HUES48 (cell line): ENCODE measurements around the gene AGPAT2.

ENCODE experiments used
- H3K27ac ChIP-seq: one replicate; pipeline ENCODE4 v1.7.0; 2013; ENCODE audit warnings: low read depth, low read length, inconsistent platforms
- H3K27me3 ChIP-seq: 2 replicates; pipeline ENCODE4 v1.6.1; 2013; ENCODE audit warnings: mild to moderate bottlenecking, low read length; ENCODE audit not compliant: control insufficient read depth, insufficient read depth
- H3K36me3 ChIP-seq: 2 replicates; pipeline ENCODE4 v1.6.1; 2013; ENCODE audit warnings: low read length; ENCODE audit not compliant: control insufficient read depth, insufficient read depth
- H3K4me1 ChIP-seq: 2 replicates; pipeline ENCODE4 v1.6.1; 2013; ENCODE audit warnings: mild to moderate bottlenecking, low read length; ENCODE audit not compliant: control insufficient read depth, insufficient read depth
- H3K4me3 ChIP-seq: 2 replicates; pipeline ENCODE4 v1.5.1; 2013; ENCODE audit warnings: mild to moderate bottlenecking, low read depth, low read length
- H3K9ac ChIP-seq: 2 replicates; pipeline ENCODE4 v1.6.1; 2013; ENCODE audit warnings: mild to moderate bottlenecking, low read depth, low read length, moderate library complexity
- H3K9me3 ChIP-seq: 2 replicates; pipeline ENCODE4 v1.6.1; 2013; ENCODE audit warnings: low read length; ENCODE audit not compliant: control insufficient read depth, insufficient read depth

Gene AGPAT2

DNA sequence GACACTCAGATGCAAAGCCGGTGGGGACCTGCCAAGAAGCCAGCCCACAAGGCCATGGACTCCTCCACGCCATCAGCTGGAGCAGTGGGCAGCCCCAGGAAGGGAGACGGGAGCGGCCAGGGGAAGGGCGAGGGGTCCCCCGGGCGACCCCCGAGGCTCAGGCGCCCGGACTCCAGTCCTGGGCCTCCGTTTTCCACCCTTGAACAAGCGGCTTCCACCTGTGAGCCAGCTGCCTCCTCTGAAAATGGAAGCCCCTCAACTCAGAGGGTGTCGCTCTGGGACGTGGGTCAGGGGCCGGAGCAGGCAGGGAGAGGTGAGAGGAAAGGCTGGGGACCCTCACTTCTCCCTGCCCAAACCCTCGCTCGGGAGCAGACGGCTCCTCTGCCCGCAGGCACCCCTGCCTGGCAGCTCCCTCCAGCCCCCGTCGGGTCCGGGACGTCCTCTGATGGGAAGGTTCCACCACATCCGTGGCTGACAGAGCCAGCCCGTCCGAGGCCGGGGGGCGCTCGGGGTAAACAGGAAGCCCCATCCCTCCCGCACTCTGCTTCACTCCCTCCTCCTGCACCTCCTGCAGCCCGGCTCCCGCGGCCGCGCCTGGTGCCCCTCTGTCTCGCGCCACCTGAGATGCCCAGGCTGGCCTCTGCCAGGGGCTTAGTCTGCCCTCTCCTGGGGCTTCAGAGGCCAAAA is 28.3 kb downstream of the AGPAT2 start:
- Histone ChIP-seq H3K4me1 (no peaks in the 10 kb centered on the region), H3K9me3 (no peaks in the 10 kb centered on the region), H3K4me3 (no peak overlapping the region), H3K9ac (no peak overlapping the region), H3K27me3 (no peaks in the 10 kb centered on the region), H3K27ac (no peak overlapping the region), H3K36me3 (no peaks in the 10 kb centered on the region)

DNA sequence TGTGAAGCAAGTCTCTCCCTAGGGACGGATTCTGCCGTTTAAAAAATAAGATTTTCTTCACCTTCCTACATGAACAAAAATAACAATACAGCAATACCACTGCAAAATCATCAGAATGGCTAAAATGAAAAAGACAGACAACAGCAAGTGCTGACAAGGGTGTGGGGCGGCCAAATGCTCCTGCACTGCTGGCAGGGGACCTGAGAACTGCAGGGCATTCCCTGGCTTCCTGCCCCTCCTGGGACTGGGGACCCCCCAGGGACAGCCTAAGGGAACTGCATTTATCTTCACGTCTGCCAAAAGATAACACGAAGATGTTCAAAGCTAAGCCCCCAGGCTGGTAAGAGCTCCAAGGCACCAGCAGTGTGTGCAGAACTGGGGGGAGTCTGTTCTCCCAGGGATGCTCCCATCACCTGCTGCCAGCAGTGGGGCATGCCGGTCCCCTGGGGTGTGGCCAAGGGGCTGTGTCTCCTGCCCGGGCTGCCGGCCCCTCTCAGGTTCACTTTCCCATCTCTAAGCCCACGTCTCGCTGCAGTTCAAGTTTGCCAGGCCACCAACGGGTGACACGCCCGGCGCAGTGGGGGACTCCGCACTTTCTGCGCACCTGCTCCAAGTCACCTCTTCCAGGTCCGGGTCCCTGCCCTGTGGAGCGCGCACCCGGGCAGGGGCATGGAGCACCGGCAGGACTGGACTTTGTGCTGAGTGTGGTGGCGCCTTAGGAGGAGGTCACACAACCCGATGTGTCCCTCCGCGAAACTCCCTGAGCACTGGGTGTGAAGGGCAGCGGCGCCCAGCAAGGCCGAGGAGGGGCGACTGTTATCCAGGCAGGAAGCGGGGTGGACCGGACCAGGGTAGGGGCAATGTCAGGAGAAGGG is 29.0 kb downstream of the AGPAT2 start:
- H3K27me3 ChIP-seq: no peaks in the 10 kb centered on the region
- H3K9me3 ChIP-seq: no peaks in the 10 kb centered on the region
- H3K4me3 ChIP-seq: no peak overlapping the region
- H3K9ac ChIP-seq: no peak overlapping the region
- H3K27ac ChIP-seq: no peak overlapping the region
- no peaks in the 10 kb centered on the region for H3K4me1 ChIP-seq
- no peaks in the 10 kb centered on the region for H3K36me3 ChIP-seq

DNA sequence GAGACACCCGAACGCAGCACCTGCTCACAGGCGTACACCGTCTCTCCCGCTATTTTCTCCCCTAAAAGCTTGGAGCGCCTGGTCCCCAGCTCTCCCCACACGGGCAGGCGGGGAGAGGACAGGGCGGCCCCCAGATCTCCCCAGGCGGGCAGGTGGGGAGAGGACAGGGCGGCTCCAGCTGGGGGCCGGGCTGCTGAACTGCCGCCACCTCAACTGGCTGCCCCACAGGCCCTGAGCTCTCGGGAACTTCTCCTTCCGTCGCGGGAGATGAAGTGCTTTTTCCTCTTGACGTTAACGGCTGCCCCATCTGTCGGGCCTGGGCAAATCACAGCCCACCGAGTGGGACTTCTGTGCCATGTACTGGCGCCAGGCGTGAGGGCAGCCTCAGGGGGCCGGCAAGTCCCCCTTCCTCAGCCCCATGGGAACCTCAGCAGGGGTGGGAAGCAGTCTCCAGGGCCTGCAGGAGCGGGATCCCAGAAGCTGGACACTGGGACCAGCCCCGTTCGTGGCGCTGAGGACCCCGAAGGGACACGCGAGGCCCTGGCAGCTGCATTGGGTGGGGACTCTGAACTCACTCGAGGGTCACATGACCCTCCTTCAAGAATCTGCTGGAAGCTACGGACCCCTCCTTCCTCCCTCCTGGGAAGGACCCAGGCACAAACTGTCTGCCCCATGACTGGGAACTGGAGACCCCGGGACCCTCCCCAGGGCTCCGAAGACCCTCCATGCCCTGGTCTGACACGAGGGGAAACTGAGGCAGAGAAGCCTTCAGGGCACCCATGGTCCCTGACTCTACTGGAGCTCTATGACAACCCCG is 30.3 kb downstream of the AGPAT2 start:
- Histone ChIP-seq H3K9ac (no peak overlapping the region), H3K27ac (no peak overlapping the region), H3K4me1 (no peaks in the 10 kb centered on the region), H3K27me3 (no peaks in the 10 kb centered on the region), H3K4me3 (no peak overlapping the region), H3K9me3 (no peaks in the 10 kb centered on the region), H3K36me3 (no peaks in the 10 kb centered on the region)

DNA sequence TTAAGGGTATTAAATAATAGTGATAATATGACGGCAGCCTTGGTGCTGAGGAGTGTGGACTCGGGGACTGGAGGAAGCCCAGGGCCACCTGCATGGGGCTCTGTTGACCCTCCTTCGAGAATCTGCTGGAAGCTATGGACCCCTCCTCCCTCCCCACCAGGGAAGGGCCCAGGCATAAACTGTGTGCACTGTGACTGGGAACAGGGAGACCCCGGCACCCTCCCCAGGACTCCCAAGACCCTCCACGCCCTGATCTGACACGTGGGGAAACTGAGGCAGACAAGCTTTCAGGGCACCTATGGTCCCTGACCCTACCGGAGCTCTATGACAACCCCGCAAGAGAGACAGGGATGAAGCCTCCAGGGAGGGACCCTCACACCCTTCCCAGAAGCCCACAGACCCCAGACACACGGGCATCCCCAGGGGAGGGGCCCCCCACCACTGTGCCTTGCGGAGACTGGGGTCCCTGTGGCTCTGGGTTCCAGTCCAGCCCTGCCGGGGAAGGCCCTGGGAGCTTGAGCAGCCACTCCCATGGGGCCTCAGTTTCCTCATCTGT is 31.0 kb downstream of the AGPAT2 start:
- Histone ChIP-seq H3K9me3 (no peaks in the 10 kb centered on the region), H3K27ac (no peak overlapping the region), H3K27me3 (no peaks in the 10 kb centered on the region), H3K4me1 (no peaks in the 10 kb centered on the region), H3K9ac (no peak overlapping the region), H3K36me3 (no peaks in the 10 kb centered on the region), H3K4me3 (no peak overlapping the region)

DNA sequence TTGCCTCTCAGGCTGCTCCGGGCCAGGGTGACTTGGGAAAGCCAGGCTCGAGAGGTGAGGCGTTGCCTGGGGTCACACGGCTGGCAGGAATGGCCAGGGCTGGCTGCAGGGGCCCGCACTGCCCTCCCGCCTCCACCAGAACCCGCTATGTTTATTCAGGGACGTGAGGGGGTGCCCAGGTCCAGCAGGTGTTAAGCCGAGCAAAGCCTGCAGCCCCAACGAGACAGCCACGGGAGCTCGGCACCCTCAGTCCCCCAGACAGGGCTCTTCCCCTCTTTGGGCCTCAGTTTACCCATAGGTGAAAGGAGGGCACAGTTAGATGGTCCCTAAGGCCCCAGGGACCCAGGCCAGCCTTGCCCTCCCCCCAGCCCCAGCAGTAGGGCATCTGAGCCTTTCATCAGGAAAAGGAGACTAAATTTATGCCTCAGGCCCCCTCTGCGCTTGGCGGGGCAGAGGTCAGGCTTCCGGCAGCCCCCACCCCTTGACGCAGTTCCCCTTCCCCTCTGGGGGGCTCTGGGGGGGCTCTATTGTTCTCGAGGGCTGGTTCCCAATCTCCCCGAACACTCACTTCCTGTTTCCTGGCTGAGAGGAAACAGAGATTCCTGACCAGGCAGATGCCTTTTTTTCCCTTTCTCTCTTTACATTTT is 31.6 kb downstream of the AGPAT2 start:
- Histone ChIP-seq H3K36me3 (no peaks in the 10 kb centered on the region), H3K27me3 (no peaks in the 10 kb centered on the region)

DNA sequence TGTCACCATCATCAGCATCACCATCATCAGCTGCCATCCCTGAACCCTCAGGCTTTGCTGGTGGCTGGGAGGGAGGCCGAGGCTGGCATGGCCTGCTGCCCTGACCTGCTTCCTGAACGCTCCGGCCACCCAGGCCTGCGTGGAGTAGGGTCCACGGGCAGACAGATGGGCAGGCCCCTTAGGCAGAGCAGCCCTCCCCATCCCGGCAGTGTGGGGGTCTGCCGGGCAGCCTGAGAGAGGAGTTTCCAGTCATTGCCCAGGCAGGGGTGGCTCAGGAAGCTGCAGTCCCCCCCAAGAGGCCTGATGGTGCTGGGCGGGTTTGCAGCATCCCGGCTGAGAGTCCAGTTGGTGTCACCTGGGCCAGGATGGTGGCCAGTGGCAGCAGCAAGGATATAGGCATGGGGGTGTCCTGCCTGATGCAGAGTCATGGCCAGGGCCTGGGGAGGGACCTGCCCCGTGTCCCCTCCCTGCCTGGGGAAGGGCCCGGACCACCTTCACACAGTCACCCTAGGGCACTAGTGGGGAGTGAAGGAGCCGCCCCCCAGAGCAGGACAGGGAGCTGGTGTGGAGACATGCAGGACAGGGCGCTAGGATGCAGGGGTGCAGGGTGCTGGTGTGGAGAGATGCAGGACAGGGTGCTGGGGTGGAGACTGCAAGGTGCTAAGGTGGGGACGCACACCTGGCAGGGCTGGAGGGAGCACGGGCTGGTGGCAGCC is 32.3 kb downstream of the AGPAT2 start:
- Histone ChIP-seq H3K9ac (no peak overlapping the region), H3K9me3 (no peaks in the 10 kb centered on the region), H3K27me3 (no peaks in the 10 kb centered on the region), H3K4me3 (no peak overlapping the region), H3K4me1 (no peaks in the 10 kb centered on the region), H3K36me3 (no peaks in the 10 kb centered on the region), H3K27ac (no peak overlapping the region)

More for the DNA sequence above, 31.6 kb downstream of the AGPAT2 start:
- no peak overlapping the region for H3K9ac ChIP-seq
- no peaks in the 10 kb centered on the region for H3K4me1 ChIP-seq
- H3K9me3 ChIP-seq: no peaks in the 10 kb centered on the region
- no peak overlapping the region for H3K4me3 ChIP-seq
- no peak overlapping the region for H3K27ac ChIP-seq

DNA sequence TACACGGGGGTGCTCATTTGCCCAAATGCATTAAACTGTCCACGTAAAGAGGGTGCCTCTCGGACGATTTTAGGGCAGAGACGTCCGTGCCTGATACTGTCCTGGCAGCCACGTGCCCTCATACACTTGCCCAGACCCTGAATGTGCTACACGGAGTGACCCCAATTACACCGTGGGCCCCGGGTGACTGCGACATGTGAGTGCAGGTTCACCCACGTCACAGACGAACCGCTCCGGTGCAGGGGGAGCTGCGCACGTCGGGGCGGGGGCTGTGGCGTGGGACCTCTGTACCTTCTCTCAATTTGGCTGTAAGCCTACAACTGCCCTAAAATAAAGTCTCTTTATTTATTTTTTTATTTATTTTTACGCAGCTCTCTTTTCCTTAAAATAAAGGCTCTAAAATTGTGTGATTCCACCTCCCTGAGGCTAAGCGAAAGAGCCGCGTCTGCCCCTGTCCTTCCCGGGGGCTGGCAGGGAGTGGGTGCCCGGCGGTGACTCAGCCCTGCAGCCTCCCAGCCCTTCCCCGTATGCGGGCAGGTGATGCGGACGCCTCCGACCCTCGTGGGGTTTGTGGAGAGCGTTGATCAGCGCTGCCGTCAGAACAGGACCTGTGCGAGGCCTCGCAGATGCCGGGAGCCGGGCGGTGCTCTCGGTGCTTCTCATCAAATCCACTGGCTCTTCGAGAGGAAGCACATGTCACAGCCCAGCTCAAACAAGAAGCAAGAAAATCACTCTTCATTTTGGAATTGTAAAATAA is 33.8 kb downstream of the AGPAT2 start:
- Histone ChIP-seq H3K27ac (no peak overlapping the region), H3K36me3 (no peaks in the 10 kb centered on the region), H3K9me3 (no peaks in the 10 kb centered on the region), H3K4me1 (no peaks in the 10 kb centered on the region), H3K4me3 (no peak overlapping the region), H3K9ac (no peak overlapping the region), H3K27me3 (no peaks in the 10 kb centered on the region)

DNA sequence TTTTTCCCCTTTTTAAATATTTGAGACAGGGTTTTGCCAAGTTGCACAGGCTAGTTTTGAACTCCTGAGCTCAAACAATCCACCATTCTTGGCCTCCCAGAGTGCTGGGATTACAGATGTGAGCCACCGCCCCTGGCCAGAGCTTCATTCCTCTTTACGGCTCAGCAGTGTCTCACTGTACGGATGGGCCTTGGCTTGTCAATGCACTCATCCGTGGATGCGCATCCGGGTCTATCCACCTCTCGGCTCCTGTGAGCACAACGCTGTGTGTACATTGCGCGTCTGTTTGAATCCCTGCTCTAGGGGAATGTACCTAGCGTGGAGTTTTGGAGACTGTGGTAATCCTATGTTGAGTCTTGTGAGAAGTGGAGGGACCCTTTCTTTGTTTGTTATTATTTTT is 35.4 kb downstream of the AGPAT2 start:
- H3K36me3 ChIP-seq: no peaks in the 10 kb centered on the region
- no peak overlapping the region for H3K27ac ChIP-seq
- no peaks in the 10 kb centered on the region for H3K27me3 ChIP-seq
- H3K9me3 ChIP-seq: no peaks in the 10 kb centered on the region
- H3K9ac ChIP-seq: no peak overlapping the region
- H3K4me1 ChIP-seq: no peaks in the 10 kb centered on the region
- H3K4me3 ChIP-seq: no peak overlapping the region

DNA sequence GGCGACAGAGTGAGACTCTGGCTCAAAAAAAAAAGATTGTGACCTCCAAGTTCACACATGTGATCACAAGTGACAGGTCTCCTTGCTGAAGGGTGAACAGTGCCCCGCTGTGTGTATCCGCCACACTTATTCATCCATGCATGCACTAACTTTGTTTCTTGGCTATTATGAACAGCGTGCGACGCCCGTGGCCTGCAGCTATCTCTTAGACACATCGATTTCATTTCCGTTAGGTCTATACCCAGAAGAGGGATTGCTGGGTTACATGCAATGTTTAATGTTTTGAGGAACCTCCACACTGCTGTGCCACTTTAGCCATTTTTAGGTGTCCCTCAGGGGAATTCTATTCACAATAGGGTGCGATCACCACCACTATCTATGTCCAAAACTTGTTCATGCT is 36.6 kb downstream of the AGPAT2 start:
- H3K4me1 ChIP-seq: no peaks in the 10 kb centered on the region
- H3K27me3 ChIP-seq: no peaks in the 10 kb centered on the region

More for the DNA sequence above, 36.6 kb downstream of the AGPAT2 start:
- Histone ChIP-seq H3K27ac (no peak overlapping the region), H3K4me3 (no peak overlapping the region), H3K9ac (no peak overlapping the region), H3K9me3 (no peaks in the 10 kb centered on the region), H3K36me3 (no peaks in the 10 kb centered on the region)
